Sigmoid colon (tissue), 7 donors: ENCODE measurements around the gene CAMTA1. TPM values are rescaled to one million over a fixed set of nuclear protein-coding genes. Genes with fewer than 3 reads are reported as not detected.

Experiments used
- DNase-seq: peaks from one replicate; pipeline ENCODE4 v3.0.0-alpha.2; 2019
- H3K27ac ChIP-seq, 4 donors: fragments of 200-600 bp; sonication (generic); one replicate each; pipeline ENCODE4 v1.5.1; 2016 to 2019; ENCODE audit warnings: mild to moderate bottlenecking in 1 of 4
- H3K27me3 ChIP-seq, 3 donors: fragments of 200-600 bp; sonication (generic); one replicate each; pipeline ENCODE4 v1.5.1; 2019; ENCODE audit warnings: mild to moderate bottlenecking in 1 of 3
- H3K36me3 ChIP-seq, 4 donors: fragments of 200-600 bp; sonication (generic); one replicate each; pipeline ENCODE4 v1.5.1; 2016 to 2019
- H3K4me1 ChIP-seq, 4 donors: fragments of 200-600 bp; sonication (generic); one replicate each; pipeline ENCODE4 v1.5.1; 2017 to 2019
- H3K4me3 ChIP-seq, 4 donors: fragments of 200-600 bp; sonication (generic); one replicate each; pipeline ENCODE4 v1.5.1; 2017 to 2019; ENCODE audit warnings: mild to moderate bottlenecking in 2 of 4, moderate library complexity in 1 of 4
- H3K9me3 ChIP-seq, 4 donors: fragments of 200-600 bp in 3 of 4; sonication (generic) in 3 of 4; one replicate each; pipeline versions ENCODE4 v1.5.1 to v1.6.1; 2013 to 2019
- EP300 ChIP-seq, 4 donors: sonication (generic); formaldehyde crosslinking; IDR thresholded peaks; one replicate each; pipeline ENCODE4 v1.6.1; 2017; ENCODE audit warnings: antibody characterized with exemption in 4 of 4
- POLR2A ChIP-seq, 2 donors: fragments of 450-650 bp; IDR thresholded peaks; one replicate each; pipeline ENCODE4 v1.6.1; 2016; ENCODE audit warnings: antibody characterized with exemption in 2 of 2, mild to moderate bottlenecking in 2 of 2, moderate library complexity in 2 of 2
- POLR2AphosphoS5 ChIP-seq, 4 donors: sonication (generic); formaldehyde crosslinking; IDR thresholded peaks; one replicate each; pipeline ENCODE4 v1.6.1; 2017; ENCODE audit warnings: antibody characterized with exemption in 4 of 4
- WGBS, 2 donors: extraction: QIAGEN DNeasy Blood & Tissue Kit; methylation state at CpG; one replicate each; pipeline ENCODE4 v1.1.7; 2013; 5-methylcytosine and 5-hydroxymethylcytosine counted together
- intact Hi-C: fragments of 100-400 bp; cut with DNase I; formaldehyde crosslinking; loops from one replicate; pipeline ENCODE4 v1.15.1; 2023
- polyA plus RNA-seq, 3 donors: library from polyadenylated mRNA; stranded (reverse); fragments of 200-250 nt; gene quantifications; one replicate each; pipeline ENCODE4 v1.2.3, GENCODE V29; 2013
- total RNA-seq, 4 donors: library from RNA; depleted of rRNA; stranded (reverse); fragments of >200 nt; gene quantifications; one replicate each; pipeline ENCODE4 v1.1.0, GENCODE V29; 2016
- TF ChIP-seq, protein P1 (sequence below), 4 experiments: fragments of 450-650 bp in 3 of 4; fragments of 200-600 bp in 1 of 4; IDR thresholded peaks; one replicate each; pipeline ENCODE4 v1.5.1; 2016 to 2019; ENCODE audit warnings: antibody characterized with exemption in 4 of 4, mild to moderate bottlenecking in 3 of 4, moderate library complexity in 2 of 4
- donor health status: healthy with polysubstance abuse.
- donor health status: Bipolar disorder and iron deficiency.
- donor health status: healthy.

The CAMTA1 gene
- total and polyA plus RNA-seq, 7 donors: 97.9 to 196 (median 177) TPM

DNA sequence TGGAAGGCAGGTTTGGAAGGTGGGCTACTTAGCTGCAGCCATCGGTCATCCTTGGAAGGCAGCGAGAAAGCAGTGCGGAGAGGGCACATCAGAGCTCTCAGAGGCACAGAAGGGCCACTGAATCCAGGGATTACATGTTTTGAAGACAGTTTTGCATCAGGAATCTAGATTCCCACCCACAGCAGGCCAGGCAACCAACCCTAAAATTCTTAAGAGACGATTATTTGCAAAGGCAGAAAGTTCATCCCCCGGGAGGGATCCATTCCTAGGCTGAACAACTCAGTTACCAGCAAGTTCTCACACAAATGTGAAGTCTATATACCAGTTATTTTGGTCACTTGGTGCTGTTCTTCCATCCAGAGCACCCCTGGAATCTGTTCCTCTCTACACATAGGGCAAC, 528.6 kb downstream of the CAMTA1 start:
- Histone ChIP-seq H3K4me3 (no peak overlapping the region), H3K9me3 (no peaks in the 10 kb centered on the region), H3K27me3 (no peaks in the 10 kb centered on the region), H3K4me1 (no peaks in the 10 kb centered on the region), H3K27ac (no peak overlapping the region), H3K36me3 (no peaks in the 10 kb centered on the region)
- DNase-seq: no peak
- intact Hi-C loops: no loop called here
- WGBS, 2 donors: 92 to 95% methylated on average over 5 of the region's 5 CpGs
- TF ChIP-seq EP300 (IDR thresholded peaks at IDR 0.05): no peak
- TF ChIP-seq POLR2AphosphoS5 (IDR thresholded peaks at IDR 0.05): no peak

- H3K27me3 ChIP-seq: no peaks in the 10 kb centered on the region
- H3K4me3 ChIP-seq: no peak overlapping the region
- H3K27ac ChIP-seq: no peak overlapping the region
- TF ChIP-seq EP300 (IDR thresholded peaks at IDR 0.05) (no peak), POLR2A (IDR thresholded peaks at IDR 0.05) (no peak), POLR2AphosphoS5 (IDR thresholded peaks at IDR 0.05) (no peak)
- TF ChIP-seq, protein P1, sequence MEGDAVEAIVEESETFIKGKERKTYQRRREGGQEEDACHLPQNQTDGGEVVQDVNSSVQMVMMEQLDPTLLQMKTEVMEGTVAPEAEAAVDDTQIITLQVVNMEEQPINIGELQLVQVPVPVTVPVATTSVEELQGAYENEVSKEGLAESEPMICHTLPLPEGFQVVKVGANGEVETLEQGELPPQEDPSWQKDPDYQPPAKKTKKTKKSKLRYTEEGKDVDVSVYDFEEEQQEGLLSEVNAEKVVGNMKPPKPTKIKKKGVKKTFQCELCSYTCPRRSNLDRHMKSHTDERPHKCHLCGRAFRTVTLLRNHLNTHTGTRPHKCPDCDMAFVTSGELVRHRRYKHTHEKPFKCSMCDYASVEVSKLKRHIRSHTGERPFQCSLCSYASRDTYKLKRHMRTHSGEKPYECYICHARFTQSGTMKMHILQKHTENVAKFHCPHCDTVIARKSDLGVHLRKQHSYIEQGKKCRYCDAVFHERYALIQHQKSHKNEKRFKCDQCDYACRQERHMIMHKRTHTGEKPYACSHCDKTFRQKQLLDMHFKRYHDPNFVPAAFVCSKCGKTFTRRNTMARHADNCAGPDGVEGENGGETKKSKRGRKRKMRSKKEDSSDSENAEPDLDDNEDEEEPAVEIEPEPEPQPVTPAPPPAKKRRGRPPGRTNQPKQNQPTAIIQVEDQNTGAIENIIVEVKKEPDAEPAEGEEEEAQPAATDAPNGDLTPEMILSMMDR (IDR thresholded peaks at IDR 0.05): no peak
- H3K4me1 ChIP-seq: no peaks in the 10 kb centered on the region
- intact Hi-C loops: no loop called here
- WGBS, 2 donors: 85 to 88% methylated on average over 4 of the region's 4 CpGs
- H3K9me3 ChIP-seq: no peaks in the 10 kb centered on the region
- DNase-seq: no peak
- no peaks in the 10 kb centered on the region for H3K36me3 ChIP-seq
Observed at GRCh38 chr1:7315316-7315715, 530.1 kb downstream of the CAMTA1 start.

DNA sequence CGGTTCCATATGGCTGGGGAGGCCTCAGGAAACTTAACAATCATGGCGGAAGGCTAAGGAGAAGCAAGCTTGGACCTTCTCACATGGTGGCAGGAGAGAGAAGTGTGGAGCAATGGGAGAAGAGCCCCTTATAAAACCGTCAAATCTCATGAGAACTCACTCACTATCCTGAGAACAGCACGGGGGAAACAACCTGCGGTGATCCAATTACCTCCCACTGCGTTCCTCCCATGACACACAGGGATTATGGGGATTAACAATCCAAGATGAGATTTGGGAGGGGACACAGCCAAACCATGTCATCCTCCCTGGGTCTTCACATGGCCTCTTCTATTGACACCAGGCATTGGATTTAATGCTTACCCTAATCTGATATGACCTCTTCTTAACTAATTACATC, 530.7 kb downstream of the CAMTA1 start:
- intact Hi-C loops: no loop called here
- no peak for DNase-seq
- no peak overlapping the region for H3K4me3 ChIP-seq
- no peaks in the 10 kb centered on the region for H3K4me1 ChIP-seq
- H3K27me3 ChIP-seq: no peaks in the 10 kb centered on the region
- H3K9me3 ChIP-seq: no peaks in the 10 kb centered on the region
- no peaks in the 10 kb centered on the region for H3K36me3 ChIP-seq
- no peak for TF ChIP-seq EP300 (IDR thresholded peaks at IDR 0.05)
- H3K27ac ChIP-seq: no peak overlapping the region
- 94% methylated on average over 6 of the region's 6 CpGs for WGBS, 2 donors

- Histone ChIP-seq H3K9me3 (no peaks in the 10 kb centered on the region), H3K4me3 (no peak overlapping the region), H3K4me1 (no peaks in the 10 kb centered on the region), H3K36me3 (no peaks in the 10 kb centered on the region), H3K27me3 (no peaks in the 10 kb centered on the region), H3K27ac (no peak overlapping the region)
- intact Hi-C loops: no loop called here
- TF ChIP-seq POLR2AphosphoS5 (IDR thresholded peaks at IDR 0.05): no peak
- no peak for TF ChIP-seq POLR2A (IDR thresholded peaks at IDR 0.05)
- TF ChIP-seq, protein P1 (IDR thresholded peaks at IDR 0.05): no peak
- TF ChIP-seq EP300 (IDR thresholded peaks at IDR 0.05): no peak
- no peak for DNase-seq
- WGBS, 2 donors: 61 to 80% methylated on average over 2 of the region's 2 CpGs
Observed at GRCh38 chr1:7317888-7318287, 532.6 kb downstream of the CAMTA1 start.

- TF ChIP-seq EP300 (IDR thresholded peaks at IDR 0.05) (no peak), POLR2AphosphoS5 (IDR thresholded peaks at IDR 0.05) (no peak), POLR2A (IDR thresholded peaks at IDR 0.05) (no peak)
- TF ChIP-seq, protein P1 (IDR thresholded peaks at IDR 0.05): no peak
- WGBS, 2 donors: 89% methylated on average over 5 of the region's 5 CpGs
- Histone ChIP-seq H3K27ac (no peak overlapping the region), H3K4me3 (no peak overlapping the region), H3K4me1 (no peaks in the 10 kb centered on the region), H3K9me3 (no peaks in the 10 kb centered on the region), H3K27me3 (no peaks in the 10 kb centered on the region), H3K36me3 (no peaks in the 10 kb centered on the region)
- DNase-seq: no peak
- intact Hi-C loops: no loop called here
Observed at GRCh38 chr1:7319196-7319595, 533.9 kb downstream of the CAMTA1 start.

- no peak overlapping the region for H3K27ac ChIP-seq
- no peaks in the 10 kb centered on the region for H3K9me3 ChIP-seq
- DNase-seq: no peak
- H3K4me3 ChIP-seq: no peak overlapping the region
- H3K4me1 ChIP-seq: no peaks in the 10 kb centered on the region
- intact Hi-C loops: no loop called here
- H3K36me3 ChIP-seq: no peaks in the 10 kb centered on the region
- TF ChIP-seq EP300 (IDR thresholded peaks at IDR 0.05) (no peak), POLR2AphosphoS5 (IDR thresholded peaks at IDR 0.05) (no peak), POLR2A (IDR thresholded peaks at IDR 0.05) (no peak)
- TF ChIP-seq, protein P1 (IDR thresholded peaks at IDR 0.05): no peak
- H3K27me3 ChIP-seq: no peaks in the 10 kb centered on the region
Observed at GRCh38 chr1:7320661-7321060, 535.4 kb downstream of the CAMTA1 start.
